Immature natural killer cell (primary cell): ENCODE data around the gene CTNNAL1. TPM values are rescaled to one million over a fixed set of nuclear protein-coding genes. Genes with fewer than 3 reads are reported as not detected.

ENCODE experiments used
- DNase-seq, 3 donors: peaks; one replicate each; pipeline ENCODE4 v3.0.0; 2022; ENCODE audit warnings: mixed read lengths in 1 of 3
- H3K27ac Mint-ChIP-seq, 6 donors: one replicate each; pipeline ENCODE4 v1.8.0; 2020; ENCODE audit warnings: mixed read lengths in 6 of 6, mild to moderate bottlenecking in 5 of 6, inconsistent platforms in 4 of 6, moderate library complexity in 3 of 6
- H3K27me3 Mint-ChIP-seq, 3 donors: one replicate each; pipeline ENCODE4 v1.8.0; 2020 to 2021; ENCODE audit warnings: low read depth in 3 of 3, mild to moderate bottlenecking in 3 of 3, mixed read lengths in 3 of 3, moderate library complexity in 3 of 3, inconsistent platforms in 1 of 3
- H3K36me3 Mint-ChIP-seq, 3 donors: one replicate each; pipeline ENCODE4 v1.8.0; 2020; ENCODE audit warnings: mixed read lengths in 3 of 3, inconsistent platforms in 2 of 3, mild to moderate bottlenecking in 2 of 3
- H3K4me1 Mint-ChIP-seq, 2 donors: one replicate each; pipeline ENCODE4 v1.8.0; 2020; ENCODE audit warnings: inconsistent platforms in 2 of 2, mild to moderate bottlenecking in 2 of 2, mixed read lengths in 2 of 2, moderate library complexity in 1 of 2
- H3K4me3 Mint-ChIP-seq, 5 donors: one replicate each; pipeline ENCODE4 v1.8.0; 2020; ENCODE audit warnings: mild to moderate bottlenecking in 5 of 5, mixed read lengths in 5 of 5, inconsistent platforms in 3 of 5, moderate library complexity in 3 of 5
- H3K9me3 Mint-ChIP-seq, 6 donors: one replicate each; pipeline ENCODE4 v1.8.0; 2020; ENCODE audit warnings: mild to moderate bottlenecking in 6 of 6, mixed read lengths in 6 of 6, inconsistent platforms in 4 of 6, moderate library complexity in 3 of 6
- polyA plus RNA-seq, 3 donors: library from polyadenylated mRNA; unstranded; fragments of 300-500 nt; fragmentation: Illumina TruSeq; gene quantifications; one replicate each; pipeline ENCODE4 v1.2.3, GENCODE V29; 2021

Gene CTNNAL1
- polyA plus RNA-seq, 3 donors from 2014 or later: 1.7 to 5.2 TPM; not detected in 1

DNA sequence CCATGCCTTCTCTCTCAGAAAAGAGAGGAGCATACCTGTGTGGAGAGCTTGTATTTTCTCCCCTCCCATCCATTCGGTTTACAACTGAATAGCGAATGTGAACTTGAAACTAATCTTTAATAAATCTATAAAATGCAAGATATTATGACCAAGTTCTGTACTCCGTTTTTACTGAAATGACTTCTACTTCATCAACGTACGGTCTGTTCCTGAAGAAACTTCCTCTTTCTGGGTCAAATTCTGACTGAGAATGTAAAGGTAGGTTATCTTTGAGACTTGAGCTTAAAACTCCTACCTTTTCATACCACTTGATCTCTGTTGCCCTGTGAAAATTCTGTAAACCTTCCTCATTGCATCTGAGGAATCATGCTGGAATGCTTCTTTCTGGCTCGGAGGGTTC lies 4.2 kb upstream of the CTNNAL1 start:
- Mint-ChIP-seq H3K27me3 (peaks cover 1 to 2% (median 2%) of the 10 kb centered on the region in 3 donors), H3K4me1 (peaks cover 6 to 10% of the 10 kb centered on the region in 2 donors), H3K9me3 (no peaks in the 10 kb centered on the region), H3K27ac (no peak overlapping the region), H3K4me3 (no peak overlapping the region), H3K36me3 (peaks cover 0 to 7% (median 2%) of the 10 kb centered on the region in 3 donors)
- no peak for DNase-seq

DNA sequence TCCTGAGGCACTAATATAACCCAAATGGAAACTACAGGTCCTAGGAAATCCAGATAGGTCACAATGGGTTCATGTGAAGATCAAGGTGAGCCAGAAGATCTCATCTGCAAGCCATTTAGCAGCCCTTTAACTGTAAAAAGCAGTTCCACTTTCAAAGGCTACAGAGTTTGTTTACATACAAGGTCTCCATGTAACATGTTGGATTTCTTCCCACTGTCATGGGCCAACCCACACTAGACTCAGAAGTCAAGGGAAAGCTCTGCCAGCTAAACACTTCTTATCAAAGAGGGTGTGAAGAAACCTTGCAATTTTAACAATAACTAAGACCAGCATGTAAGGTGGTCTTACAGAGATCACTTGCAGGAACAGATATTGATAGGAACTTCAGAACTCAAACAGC lies 3.8 kb upstream of the CTNNAL1 start:
- no peaks in the 10 kb centered on the region for H3K9me3 Mint-ChIP-seq
- H3K4me3 Mint-ChIP-seq: no peak overlapping the region
- peaks cover 0 to 7% (median 2%) of the 10 kb centered on the region in 3 donors for H3K36me3 Mint-ChIP-seq
- H3K27me3 Mint-ChIP-seq: peaks cover 2 to 4% (median 2%) of the 10 kb centered on the region in 3 donors
- peak overlapping the region in 1 of 6 donors; percentile 35 for H3K27ac Mint-ChIP-seq
- no peak for DNase-seq
- H3K4me1 Mint-ChIP-seq: peaks cover 11 to 14% of the 10 kb centered on the region in 2 donors

DNA sequence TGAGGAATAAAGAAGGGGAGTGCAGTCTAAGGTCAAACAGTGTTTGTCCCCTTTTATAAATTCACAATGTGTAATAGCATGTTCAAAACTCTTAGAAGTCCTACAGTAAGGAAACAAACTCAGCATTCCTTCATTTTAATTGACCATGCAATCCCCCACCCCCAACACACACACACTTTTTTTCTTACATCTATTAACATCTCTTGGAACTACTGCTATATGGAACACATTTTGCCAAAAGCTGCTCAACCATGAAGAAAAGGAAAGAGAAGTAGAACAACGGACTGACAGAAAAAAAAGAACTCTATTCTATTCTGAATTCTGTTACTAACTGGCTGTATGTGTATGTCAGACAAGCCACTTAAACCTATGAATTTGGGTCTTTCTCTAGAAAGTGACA lies 2.8 kb upstream of the CTNNAL1 start:
- peaks cover 2 to 6% (median 2%) of the 10 kb centered on the region in 3 donors for H3K27me3 Mint-ChIP-seq
- H3K36me3 Mint-ChIP-seq: peaks cover 0 to 7% (median 2%) of the 10 kb centered on the region in 3 donors
- H3K9me3 Mint-ChIP-seq: no peaks in the 10 kb centered on the region
- no peak overlapping the region for H3K4me3 Mint-ChIP-seq
- peak overlapping the region in 4 of 6 donors; percentile 8 to 53 (median 32) for H3K27ac Mint-ChIP-seq
- H3K4me1 Mint-ChIP-seq: peaks cover 16 to 20% of the 10 kb centered on the region in 2 donors
- no peak for DNase-seq

DNA sequence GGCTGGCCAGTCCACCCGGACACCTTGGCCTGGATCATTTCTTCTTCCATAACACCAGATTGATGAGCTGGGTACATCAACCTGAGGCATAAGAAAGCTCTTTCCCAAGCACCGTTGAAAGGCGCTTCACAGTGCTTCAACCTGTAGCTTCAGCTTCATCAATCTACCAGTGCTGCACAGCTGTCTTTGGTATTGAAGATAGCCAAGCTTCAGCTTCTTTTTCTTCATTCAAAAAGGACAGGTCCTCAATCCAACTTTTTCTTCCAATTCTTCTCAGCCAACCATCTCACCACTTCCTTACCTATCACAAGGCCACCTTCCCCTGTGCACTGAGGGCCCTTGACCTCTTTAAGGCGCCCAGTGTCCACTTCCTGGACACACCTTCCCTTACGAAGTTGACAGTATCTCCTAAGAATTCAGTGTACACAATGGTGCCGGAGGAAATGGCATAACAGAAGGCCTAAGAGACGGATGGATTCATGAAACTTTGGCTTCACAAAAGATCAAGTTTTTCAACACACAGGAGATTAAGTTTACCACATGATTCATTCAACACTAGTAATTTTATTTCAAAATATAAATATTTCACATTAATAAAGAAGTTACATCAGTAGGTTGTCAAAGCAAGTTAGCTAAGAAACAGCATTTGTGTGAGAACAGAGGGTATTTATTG lies 1.4 kb upstream of the CTNNAL1 start:
- Mint-ChIP-seq H3K27ac (peak overlapping the region; percentile 17 to 95 (median 88)), H3K4me3 (peak overlapping the region; percentile 3 to 93 (median 32)), H3K27me3 (peaks cover 2 to 6% (median 5%) of the 10 kb centered on the region in 3 donors), H3K4me1 (peaks cover 18 to 20% of the 10 kb centered on the region in 2 donors), H3K36me3 (peaks cover 0 to 6% (median under 1%) of the 10 kb centered on the region in 3 donors), H3K9me3 (no peaks in the 10 kb centered on the region)
- no peak for DNase-seq

DNA sequence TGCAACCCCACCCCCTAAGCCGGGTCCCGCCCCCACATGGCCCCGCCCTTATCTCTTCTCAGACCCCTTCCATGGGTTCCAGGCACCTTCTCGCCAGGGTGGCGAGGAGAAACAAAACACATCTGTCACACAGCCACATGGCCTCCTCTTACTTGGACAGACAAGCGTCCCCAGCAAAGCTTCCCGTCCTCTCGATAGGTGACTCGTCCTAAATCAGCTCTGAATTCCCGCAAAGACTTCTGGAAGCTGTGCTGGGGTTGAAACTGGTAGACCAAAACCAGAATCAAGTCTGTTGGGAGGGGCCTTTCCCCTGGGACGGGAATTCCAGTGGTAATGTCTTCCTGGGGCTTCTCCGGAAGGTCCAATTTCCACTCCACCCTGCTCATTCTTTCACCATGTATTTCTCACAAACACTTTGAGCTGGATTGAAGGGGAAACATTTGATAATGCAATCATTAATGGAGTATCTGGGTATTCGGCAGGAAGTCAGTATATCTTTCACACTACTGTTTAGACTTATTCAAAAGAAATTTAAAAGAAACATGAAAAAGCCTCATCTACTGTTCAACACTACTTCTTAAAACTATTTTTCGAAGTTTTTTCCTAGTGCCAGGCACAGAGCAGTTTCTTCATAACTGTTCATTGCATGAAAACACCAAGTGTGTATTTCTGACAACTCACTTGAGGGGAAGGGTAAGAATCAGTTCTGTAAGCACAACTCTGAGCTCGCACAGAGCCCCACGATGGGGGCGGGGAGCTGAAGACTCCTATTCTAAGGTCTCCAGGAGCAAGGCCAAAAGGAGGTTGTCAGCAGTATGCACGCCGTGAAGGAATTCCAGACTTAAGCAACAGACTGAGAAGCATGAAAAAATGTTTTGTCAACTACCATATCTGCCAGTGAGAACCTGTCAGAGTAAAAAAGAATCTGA lies 644 bp upstream of the CTNNAL1 start:
- DNase-seq: no peak
- H3K9me3 Mint-ChIP-seq: no peaks in the 10 kb centered on the region

DNA sequence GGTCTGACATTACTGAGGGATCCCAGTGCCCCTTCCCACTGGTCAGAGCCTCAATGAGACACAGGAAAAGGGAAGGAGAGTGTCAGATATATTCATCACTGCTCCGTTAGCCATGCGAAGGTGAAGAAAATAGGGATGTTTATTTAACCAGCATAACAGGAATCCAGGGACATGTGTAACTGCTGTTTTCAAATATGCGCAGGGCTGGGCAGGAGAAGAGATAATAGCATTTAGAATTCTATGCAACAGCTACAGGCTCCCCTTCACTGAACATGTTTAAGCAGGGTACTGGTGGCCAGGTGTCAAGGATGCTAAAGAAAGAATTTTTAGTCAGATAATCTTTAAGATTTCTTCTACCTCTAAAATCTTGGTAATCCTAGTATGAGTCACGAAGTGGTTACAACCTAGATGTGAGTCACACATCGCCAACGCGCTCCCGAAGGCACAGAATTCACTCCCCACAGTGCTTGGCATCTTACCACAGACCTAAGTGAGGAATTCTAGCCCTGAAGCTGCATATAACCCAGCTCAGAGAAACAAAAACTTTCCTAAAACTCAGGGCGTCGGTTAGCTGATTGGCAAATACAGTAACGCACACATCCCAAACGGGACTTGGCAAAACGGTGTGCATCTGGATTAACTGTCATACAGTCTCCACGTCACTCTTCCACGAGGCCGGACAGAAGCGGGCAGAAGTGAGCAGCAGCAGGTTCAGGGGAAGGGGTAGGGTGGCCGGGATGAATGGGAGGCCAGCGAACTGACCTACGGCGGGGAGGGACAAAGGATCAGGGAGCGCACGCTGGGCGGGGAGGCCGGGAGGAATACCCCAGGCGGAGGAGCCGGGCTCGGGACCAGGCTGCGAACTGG lies 1.1 kb downstream of the CTNNAL1 start:
- H3K4me3 Mint-ChIP-seq: peak overlapping the region; percentile 89 to 99 (median 92)
- no peaks in the 10 kb centered on the region for H3K9me3 Mint-ChIP-seq
- no peaks in the 10 kb centered on the region for H3K36me3 Mint-ChIP-seq
- H3K27ac Mint-ChIP-seq: peak overlapping the region; percentile 70 to 92 (median 87)
- peaks cover 18 to 20% of the 10 kb centered on the region in 2 donors for H3K4me1 Mint-ChIP-seq
- DNase-seq: peak; percentile 13 to 20 (median 14)
- H3K27me3 Mint-ChIP-seq: peaks cover 2 to 8% (median 6%) of the 10 kb centered on the region in 3 donors

More for the DNA sequence above, 644 bp upstream of the CTNNAL1 start:
- H3K4me3 Mint-ChIP-seq: peak overlapping the region; percentile 85 to 94 (median 93)
- H3K4me1 Mint-ChIP-seq: peaks cover 18 to 20% of the 10 kb centered on the region in 2 donors
- peaks cover 2 to 7% (median 6%) of the 10 kb centered on the region in 3 donors for H3K27me3 Mint-ChIP-seq
- H3K27ac Mint-ChIP-seq: peak overlapping the region; percentile 83 to 95 (median 91)
- H3K36me3 Mint-ChIP-seq: no peaks in the 10 kb centered on the region

DNA sequence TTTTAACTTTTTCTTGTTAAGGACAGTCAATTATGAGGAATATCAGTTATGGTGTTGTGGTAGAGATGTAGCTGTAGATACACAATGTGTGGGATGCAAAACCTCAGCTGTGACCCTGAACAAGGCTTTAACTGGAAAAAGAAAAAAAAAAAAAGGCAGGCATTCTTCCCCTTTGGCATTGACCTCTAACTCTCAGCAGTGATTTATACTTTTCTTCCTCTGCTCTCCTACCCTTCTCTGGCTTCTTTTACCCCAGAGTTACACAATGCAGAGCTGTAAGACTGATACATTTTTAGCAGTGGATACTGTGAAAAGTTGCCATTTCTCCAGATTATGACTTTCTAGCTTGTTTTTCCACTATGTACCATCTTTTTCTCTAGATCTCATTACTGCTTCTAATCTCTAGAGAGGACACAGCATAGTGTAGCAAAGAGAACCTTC lies 2.0 kb downstream of the CTNNAL1 start:
- H3K36me3 Mint-ChIP-seq: no peaks in the 10 kb centered on the region
- H3K4me1 Mint-ChIP-seq: peaks cover 18 to 20% of the 10 kb centered on the region in 2 donors
- peak overlapping the region in 2 of 6 donors; percentile 25 to 43 for H3K27ac Mint-ChIP-seq
- H3K9me3 Mint-ChIP-seq: no peaks in the 10 kb centered on the region
- peak overlapping the region in 3 of 5 donors; percentile 26 to 99 (median 95) for H3K4me3 Mint-ChIP-seq
- H3K27me3 Mint-ChIP-seq: peaks cover 2 to 12% (median 6%) of the 10 kb centered on the region in 3 donors
- no peak for DNase-seq

DNA sequence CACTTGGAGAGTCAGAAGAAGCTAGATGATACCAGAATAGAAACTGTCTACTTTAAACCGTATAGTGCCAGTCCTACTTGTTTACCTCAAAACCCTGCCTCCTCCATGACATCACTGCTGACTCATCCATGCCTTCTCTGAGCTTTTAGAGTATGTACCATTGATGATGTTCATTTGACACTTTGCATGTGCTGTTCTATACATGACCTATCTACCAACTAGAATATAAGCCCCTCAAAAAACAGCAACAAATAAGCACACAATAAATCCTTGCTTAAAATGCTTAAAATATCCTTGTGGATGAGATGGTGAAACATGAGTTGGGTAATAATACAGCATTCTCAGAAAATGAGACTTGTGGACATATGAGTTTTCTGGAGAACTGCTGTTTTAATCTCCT lies 2.6 kb downstream of the CTNNAL1 start:
- Mint-ChIP-seq H3K27me3 (peaks cover 2 to 12% (median 6%) of the 10 kb centered on the region in 3 donors), H3K4me3 (peak overlapping the region in 1 of 5 donors; percentile 26), H3K36me3 (no peaks in the 10 kb centered on the region), H3K27ac (peak overlapping the region in 1 of 6 donors; percentile 47), H3K9me3 (no peaks in the 10 kb centered on the region), H3K4me1 (peaks cover 18 to 20% of the 10 kb centered on the region in 2 donors)
- DNase-seq: peak in 2 of 3 donors; percentile 11 to 23

DNA sequence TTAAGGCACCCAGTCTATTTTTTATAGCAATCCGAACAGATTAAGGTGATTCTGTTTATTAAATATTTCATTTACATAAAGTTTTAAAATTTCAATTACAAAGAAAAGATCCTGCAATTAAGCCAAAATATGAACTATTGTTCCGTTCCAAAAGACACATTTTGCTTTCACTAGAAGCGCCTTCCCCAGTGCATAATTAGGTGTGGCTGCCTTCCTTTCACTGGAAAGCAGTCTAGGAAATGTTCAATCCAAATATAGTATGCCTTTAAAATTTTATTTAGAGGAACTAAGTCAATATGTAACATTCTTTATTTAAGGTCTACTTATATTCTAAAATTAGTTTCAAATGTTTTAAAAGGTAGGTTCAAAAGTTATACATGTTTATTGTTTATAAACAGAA lies 7.6 kb downstream of the CTNNAL1 start:
- Mint-ChIP-seq H3K27ac (no peak overlapping the region), H3K9me3 (peaks cover 0 to 12% (median 3%) of the 10 kb centered on the region in 6 donors), H3K4me3 (no peak overlapping the region), H3K36me3 (peaks cover 4 to 6% (median 5%) of the 10 kb centered on the region in 3 donors), H3K4me1 (peaks cover 2 to 6% of the 10 kb centered on the region in 2 donors), H3K27me3 (peaks cover 0 to 7% (median 6%) of the 10 kb centered on the region in 3 donors)
- no peak for DNase-seq

DNA sequence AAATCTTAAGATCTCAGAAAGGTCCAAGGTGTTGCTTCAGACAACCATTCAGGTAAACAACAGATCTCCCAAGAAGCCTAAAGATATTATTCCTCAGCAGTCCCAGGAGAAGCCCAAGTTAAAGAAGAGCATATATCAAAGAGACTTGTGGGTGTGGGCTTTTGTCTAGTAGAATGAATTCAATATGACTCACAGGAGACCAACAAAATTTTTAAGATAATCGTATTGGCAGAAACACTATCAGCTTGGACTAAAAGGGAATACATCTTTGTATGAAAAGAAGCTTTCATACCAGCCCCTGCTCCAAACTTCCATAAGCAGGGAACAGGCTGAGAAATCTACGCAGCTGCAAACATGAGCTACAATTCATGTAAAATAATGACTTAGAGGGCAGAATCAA lies 10.2 kb downstream of the CTNNAL1 start:
- Mint-ChIP-seq H3K4me3 (no peak overlapping the region), H3K4me1 (peaks cover 1 to 6% of the 10 kb centered on the region in 2 donors), H3K27ac (no peak overlapping the region), H3K27me3 (peaks cover 0 to 10% (median 5%) of the 10 kb centered on the region in 3 donors), H3K9me3 (peaks cover 0 to 12% (median 3%) of the 10 kb centered on the region in 6 donors), H3K36me3 (peaks cover 4 to 6% (median 5%) of the 10 kb centered on the region in 3 donors)
- no peak for DNase-seq

DNA sequence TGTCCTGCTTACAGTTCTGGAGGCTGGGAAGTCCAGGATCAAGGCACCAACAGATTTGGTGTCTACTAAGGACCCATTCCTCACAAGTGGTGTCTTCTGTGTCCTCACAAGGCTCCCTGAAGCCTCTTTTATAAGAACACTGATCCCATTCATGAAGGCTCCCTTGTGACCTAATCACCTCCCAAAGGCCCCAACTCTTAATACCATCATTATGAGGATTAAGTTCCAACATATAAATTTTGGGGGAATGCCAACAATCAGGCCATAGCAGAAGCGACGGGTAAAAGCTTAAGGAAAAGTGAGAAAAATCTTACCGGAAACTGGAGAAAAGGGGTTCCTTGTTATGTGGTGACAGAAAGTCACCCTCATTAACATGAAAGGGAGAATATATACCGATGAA lies 11.2 kb downstream of the CTNNAL1 start:
- no peak for DNase-seq
- Mint-ChIP-seq H3K36me3 (peaks cover 4 to 6% (median 5%) of the 10 kb centered on the region in 3 donors), H3K27me3 (peaks cover 0 to 12% (median 3%) of the 10 kb centered on the region in 3 donors), H3K27ac (no peak overlapping the region), H3K4me3 (no peak overlapping the region), H3K4me1 (peaks cover 1 to 6% of the 10 kb centered on the region in 2 donors), H3K9me3 (peaks cover 0 to 12% (median 3%) of the 10 kb centered on the region in 6 donors)

DNA sequence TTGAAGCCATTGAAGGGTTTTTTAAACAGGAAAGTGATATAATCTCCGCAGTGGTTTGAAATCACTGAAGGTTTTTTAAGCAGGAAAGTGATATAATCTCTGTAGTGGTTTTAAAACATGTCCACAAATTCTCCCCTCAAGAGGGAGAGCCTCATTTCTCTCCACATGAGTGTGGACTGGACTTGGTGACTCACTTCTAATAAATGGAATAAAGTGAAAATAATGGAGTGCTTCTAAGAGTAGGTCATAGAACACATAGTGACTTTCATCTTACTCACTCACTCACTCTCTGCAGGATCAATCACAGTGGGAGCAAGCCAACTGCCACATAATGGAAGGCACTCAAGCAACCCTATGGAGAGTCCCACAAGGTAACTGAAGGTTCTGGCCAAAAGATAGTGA lies 12.0 kb downstream of the CTNNAL1 start:
- Mint-ChIP-seq H3K27ac (no peak overlapping the region), H3K4me3 (no peak overlapping the region), H3K4me1 (peaks cover 1 to 6% of the 10 kb centered on the region in 2 donors), H3K27me3 (peaks cover 0 to 13% (median 0%) of the 10 kb centered on the region in 3 donors), H3K9me3 (peaks cover 0 to 12% (median 3%) of the 10 kb centered on the region in 6 donors), H3K36me3 (peaks cover 4 to 6% (median 5%) of the 10 kb centered on the region in 3 donors)
- no peak for DNase-seq

DNA sequence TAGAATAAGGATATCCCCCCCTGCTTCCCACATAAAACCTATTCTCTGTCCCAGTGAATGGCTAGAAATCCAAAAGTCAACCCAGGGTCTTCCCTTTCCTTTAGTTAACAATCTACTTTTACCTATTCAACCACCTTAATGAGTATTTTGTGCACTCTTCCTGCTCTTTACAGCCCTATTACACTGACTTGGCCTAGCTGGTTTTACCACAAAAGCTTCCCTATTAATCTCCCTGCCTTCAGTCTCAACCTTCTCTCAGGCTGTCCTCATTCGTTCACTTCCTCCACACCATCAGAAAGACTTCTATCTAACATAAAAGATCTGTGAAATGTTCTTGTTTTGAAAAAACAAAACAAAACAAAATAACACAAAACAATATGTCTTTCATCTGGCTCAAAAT lies 16.2 kb downstream of the CTNNAL1 start:
- no peak for DNase-seq
- Mint-ChIP-seq H3K27ac (no peak overlapping the region), H3K9me3 (peaks cover 0 to under 1% (median 0%) of the 10 kb centered on the region in 6 donors), H3K27me3 (peaks cover 0 to 13% (median 0%) of the 10 kb centered on the region in 3 donors), H3K4me3 (no peak overlapping the region), H3K36me3 (no peaks in the 10 kb centered on the region), H3K4me1 (peaks cover 3 to 6% of the 10 kb centered on the region in 2 donors)
